HL-60 (cell line): Measurements from ENCODE around the gene SIRT1.

ENCODE experiments used
- POLR2AphosphoS5 ChIP-seq: IDR thresholded peaks from 2 replicates; pipeline ENCODE4 v1.6.1; 2012; ENCODE audit warnings: low read depth
- TF ChIP-seq, protein P1 (sequence below): IDR thresholded peaks from one replicate; pipeline ENCODE4 v1.5.1; 2011; ENCODE audit warnings: low read length, control low read depth, inconsistent platforms; ENCODE audit not compliant: insufficient read depth
- TF ChIP-seq, protein P2 (sequence below): IDR thresholded peaks from 2 replicates; pipeline ENCODE4 v1.6.1; 2012; ENCODE audit warnings: low read depth; ENCODE audit not compliant: insufficient replicate concordance

DNA sequence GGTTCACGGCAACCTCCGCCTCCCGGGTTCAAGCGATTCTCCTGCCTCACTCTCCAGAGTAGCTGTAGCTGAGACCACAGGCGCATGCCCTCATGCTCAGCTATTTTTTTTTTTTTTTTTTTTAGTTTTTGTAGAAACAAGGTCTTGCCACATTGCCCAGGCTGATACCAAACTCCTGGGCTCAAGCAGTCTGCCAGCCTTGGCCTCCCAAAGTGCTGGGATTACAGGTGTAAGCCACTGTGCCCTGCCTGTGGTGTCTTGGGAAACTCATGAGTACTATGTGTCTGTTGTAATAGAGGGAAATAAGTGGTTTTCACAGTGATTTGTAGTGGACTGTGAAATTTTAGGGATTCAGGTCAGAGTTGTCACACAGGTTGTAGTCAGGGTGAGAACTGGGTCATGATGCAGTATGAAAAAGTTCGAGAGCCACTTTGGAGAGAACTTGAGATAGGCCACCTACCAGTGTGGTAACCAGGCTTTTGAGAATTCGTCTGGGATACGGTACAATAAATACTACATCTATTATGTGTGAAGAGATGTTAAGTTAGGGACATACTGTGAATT lies 30.4 kb downstream of the SIRT1 start:
- TF ChIP-seq, protein P1, sequence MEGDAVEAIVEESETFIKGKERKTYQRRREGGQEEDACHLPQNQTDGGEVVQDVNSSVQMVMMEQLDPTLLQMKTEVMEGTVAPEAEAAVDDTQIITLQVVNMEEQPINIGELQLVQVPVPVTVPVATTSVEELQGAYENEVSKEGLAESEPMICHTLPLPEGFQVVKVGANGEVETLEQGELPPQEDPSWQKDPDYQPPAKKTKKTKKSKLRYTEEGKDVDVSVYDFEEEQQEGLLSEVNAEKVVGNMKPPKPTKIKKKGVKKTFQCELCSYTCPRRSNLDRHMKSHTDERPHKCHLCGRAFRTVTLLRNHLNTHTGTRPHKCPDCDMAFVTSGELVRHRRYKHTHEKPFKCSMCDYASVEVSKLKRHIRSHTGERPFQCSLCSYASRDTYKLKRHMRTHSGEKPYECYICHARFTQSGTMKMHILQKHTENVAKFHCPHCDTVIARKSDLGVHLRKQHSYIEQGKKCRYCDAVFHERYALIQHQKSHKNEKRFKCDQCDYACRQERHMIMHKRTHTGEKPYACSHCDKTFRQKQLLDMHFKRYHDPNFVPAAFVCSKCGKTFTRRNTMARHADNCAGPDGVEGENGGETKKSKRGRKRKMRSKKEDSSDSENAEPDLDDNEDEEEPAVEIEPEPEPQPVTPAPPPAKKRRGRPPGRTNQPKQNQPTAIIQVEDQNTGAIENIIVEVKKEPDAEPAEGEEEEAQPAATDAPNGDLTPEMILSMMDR, result no peak
- no peak for TF ChIP-seq POLR2AphosphoS5
- TF ChIP-seq, protein P2, sequence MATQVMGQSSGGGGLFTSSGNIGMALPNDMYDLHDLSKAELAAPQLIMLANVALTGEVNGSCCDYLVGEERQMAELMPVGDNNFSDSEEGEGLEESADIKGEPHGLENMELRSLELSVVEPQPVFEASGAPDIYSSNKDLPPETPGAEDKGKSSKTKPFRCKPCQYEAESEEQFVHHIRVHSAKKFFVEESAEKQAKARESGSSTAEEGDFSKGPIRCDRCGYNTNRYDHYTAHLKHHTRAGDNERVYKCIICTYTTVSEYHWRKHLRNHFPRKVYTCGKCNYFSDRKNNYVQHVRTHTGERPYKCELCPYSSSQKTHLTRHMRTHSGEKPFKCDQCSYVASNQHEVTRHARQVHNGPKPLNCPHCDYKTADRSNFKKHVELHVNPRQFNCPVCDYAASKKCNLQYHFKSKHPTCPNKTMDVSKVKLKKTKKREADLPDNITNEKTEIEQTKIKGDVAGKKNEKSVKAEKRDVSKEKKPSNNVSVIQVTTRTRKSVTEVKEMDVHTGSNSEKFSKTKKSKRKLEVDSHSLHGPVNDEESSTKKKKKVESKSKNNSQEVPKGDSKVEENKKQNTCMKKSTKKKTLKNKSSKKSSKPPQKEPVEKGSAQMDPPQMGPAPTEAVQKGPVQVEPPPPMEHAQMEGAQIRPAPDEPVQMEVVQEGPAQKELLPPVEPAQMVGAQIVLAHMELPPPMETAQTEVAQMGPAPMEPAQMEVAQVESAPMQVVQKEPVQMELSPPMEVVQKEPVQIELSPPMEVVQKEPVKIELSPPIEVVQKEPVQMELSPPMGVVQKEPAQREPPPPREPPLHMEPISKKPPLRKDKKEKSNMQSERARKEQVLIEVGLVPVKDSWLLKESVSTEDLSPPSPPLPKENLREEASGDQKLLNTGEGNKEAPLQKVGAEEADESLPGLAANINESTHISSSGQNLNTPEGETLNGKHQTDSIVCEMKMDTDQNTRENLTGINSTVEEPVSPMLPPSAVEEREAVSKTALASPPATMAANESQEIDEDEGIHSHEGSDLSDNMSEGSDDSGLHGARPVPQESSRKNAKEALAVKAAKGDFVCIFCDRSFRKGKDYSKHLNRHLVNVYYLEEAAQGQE, result no peak
